HEK293 (cell line): ENCODE measurements around the gene SNRNP27.

Source experiments
- CTCF ChIA-PET: fragments of 350-600 bp; formaldehyde crosslinking; extraction: SDS; loops from one replicate; lab custom pipeline; 2021; ENCODE audit warnings: antibody characterized with exemption; lab: Yijun Ruan, JAX
- POLR2A ChIA-PET: fragments of 300-600 bp; formaldehyde crosslinking; extraction: SDS; loops from one replicate; lab custom pipeline; 2020; ENCODE audit warnings: antibody characterized with exemption, inconsistent platforms; lab: Yijun Ruan, JAX
- H3K27ac ChIP-seq: fragments of 200-500 bp; sonication (Bioruptor generic); 2 replicates; pipeline ENCODE4 v1.5.1; 2014; ENCODE audit warnings: low read depth, low read length, control low read depth, inconsistent platforms; ENCODE audit errors: extremely low read depth
- H3K36me3 ChIP-seq, 2 experiments: fragments of 200-500 bp in 1 of 2; sonication (Bioruptor generic) in 1 of 2; 1 replicate in 1 of 2; 2 replicates in 1 of 2; pipeline ENCODE4 v1.5.1; 2014 to 2017; ENCODE audit warnings: inconsistent platforms in 2 of 2, low read length in 2 of 2; ENCODE audit not compliant: control insufficient read depth in 2 of 2, insufficient read depth in 1 of 2
- H3K4me1 ChIP-seq: fragments of 200-500 bp; sonication (Bioruptor generic); 2 replicates; pipeline ENCODE4 v1.5.1; 2014; ENCODE audit warnings: mild to moderate bottlenecking, low read length, inconsistent platforms; ENCODE audit not compliant: control insufficient read depth, insufficient read depth
- H3K4me3 ChIP-seq: 2 replicates; pipeline ENCODE4 v1.5.1; 2011; ENCODE audit warnings: low read depth, mild to moderate bottlenecking, control low read depth, low read length, moderate library complexity
- H3K9me3 ChIP-seq: fragments of 200-500 bp; sonication (Bioruptor generic); 2 replicates; pipeline ENCODE4 v1.5.1; 2014; ENCODE audit warnings: low read depth, low read length, inconsistent platforms; ENCODE audit not compliant: control insufficient read depth, insufficient read depth
- BCL11B ChIP-seq: fragments of 450-650 bp; formaldehyde crosslinking; IDR thresholded peaks from 2 replicates; pipeline ENCODE4 v1.5.1; 2016; ENCODE audit warnings: low read depth, missing biosample characterization, missing genetic modification characterization
- ELK4 ChIP-seq: IDR thresholded peaks from 2 replicates; pipeline ENCODE4 v1.6.1; 2011; ENCODE audit warnings: mild to moderate bottlenecking, low read depth, low read length, borderline replicate concordance
- HOXC10 ChIP-seq: sonication (generic); formaldehyde crosslinking; IDR thresholded peaks from 2 replicates; pipeline ENCODE4 v1.8.1; 2023; ENCODE audit warnings: mild to moderate bottlenecking, missing genetic modification reagents
- KLF8 ChIP-seq: fragments of 450-650 bp; formaldehyde crosslinking; IDR thresholded peaks from 2 replicates; pipeline ENCODE4 v1.5.1; 2016; ENCODE audit warnings: missing biosample characterization, missing genetic modification characterization
- MZF1 ChIP-seq: fragments of 450-650 bp; formaldehyde crosslinking; IDR thresholded peaks from 2 replicates; pipeline ENCODE4 v1.5.1; 2017; ENCODE audit warnings: missing biosample characterization, missing genetic modification characterization, borderline replicate concordance
- OVOL3 ChIP-seq: fragments of 450-650 bp; formaldehyde crosslinking; IDR thresholded peaks from 2 replicates; pipeline ENCODE4 v1.5.1; 2016; ENCODE audit warnings: missing biosample characterization, missing genetic modification characterization
- SETDB1 ChIP-seq: IDR thresholded peaks from one replicate; pipeline ENCODE4 v1.6.1; 2017; ENCODE audit warnings: mild to moderate bottlenecking, low read length, moderate library complexity, mixed read lengths; ENCODE audit not compliant: insufficient read length
- ZNF10 ChIP-seq: fragments of 450-650 bp; formaldehyde crosslinking; IDR thresholded peaks from 2 replicates; pipeline ENCODE4 v1.5.1; 2017; ENCODE audit warnings: missing biosample characterization, missing genetic modification characterization
- ZNF114 ChIP-seq: fragments of 450-650 bp; formaldehyde crosslinking; IDR thresholded peaks from 2 replicates; pipeline ENCODE4 v1.5.0; 2017; ENCODE audit warnings: missing biosample characterization, missing genetic modification characterization
- ZNF146 ChIP-seq: fragments of 450-650 bp; formaldehyde crosslinking; IDR thresholded peaks from 2 replicates; pipeline ENCODE4 v1.5.1; 2016; ENCODE audit warnings: missing biosample characterization, missing genetic modification characterization
- ZNF16 ChIP-seq: fragments of 450-650 bp; formaldehyde crosslinking; IDR thresholded peaks from 2 replicates; pipeline ENCODE4 v1.5.1; 2016; ENCODE audit warnings: low read depth, missing biosample characterization, missing genetic modification characterization
- ZNF248 ChIP-seq: fragments of 450-650 bp; formaldehyde crosslinking; IDR thresholded peaks from 2 replicates; pipeline ENCODE4 v1.5.1; 2017; ENCODE audit warnings: missing biosample characterization, missing genetic modification characterization
- ZNF266 ChIP-seq: fragments of 450-650 bp; formaldehyde crosslinking; IDR thresholded peaks from 2 replicates; pipeline ENCODE4 v1.5.1; 2016; ENCODE audit warnings: missing biosample characterization, missing genetic modification characterization, low read depth
- ZNF416 ChIP-seq: fragments of 450-650 bp; formaldehyde crosslinking; IDR thresholded peaks from 2 replicates; pipeline ENCODE4 v1.5.1; 2016; ENCODE audit warnings: missing biosample characterization, missing genetic modification characterization
- ZNF658 ChIP-seq: fragments of 450-650 bp; formaldehyde crosslinking; IDR thresholded peaks from 2 replicates; pipeline ENCODE4; 2016; ENCODE audit warnings: missing biosample characterization, missing genetic modification characterization
- ZNF660 ChIP-seq: fragments of 450-650 bp; IDR thresholded peaks from 2 replicates; pipeline ENCODE4 v1.5.1; 2018; ENCODE audit warnings: missing biosample characterization, mild to moderate bottlenecking, missing genetic modification characterization
- ZNF707 ChIP-seq: fragments of 450-650 bp; formaldehyde crosslinking; IDR thresholded peaks from 2 replicates; pipeline ENCODE4 v1.5.1; 2016; ENCODE audit warnings: missing biosample characterization, missing genetic modification characterization
- ZNF747 ChIP-seq: fragments of 450-650 bp; formaldehyde crosslinking; IDR thresholded peaks from 2 replicates; pipeline ENCODE4 v1.5.1; 2016; ENCODE audit warnings: missing biosample characterization, missing genetic modification characterization
- ZNF76 ChIP-seq: fragments of 450-650 bp; formaldehyde crosslinking; IDR thresholded peaks from 2 replicates; pipeline ENCODE4; 2016; ENCODE audit warnings: low read depth, missing biosample characterization, missing genetic modification characterization, borderline replicate concordance
- ZNF776 ChIP-seq: fragments of 450-650 bp; formaldehyde crosslinking; IDR thresholded peaks from 2 replicates; pipeline ENCODE4 v1.5.0; 2017; ENCODE audit warnings: missing biosample characterization, missing genetic modification characterization, borderline replicate concordance
- TF ChIP-seq, protein P1 (sequence below): fragments of 450-650 bp; formaldehyde crosslinking; IDR thresholded peaks from 2 replicates; pipeline ENCODE4 v1.5.1; 2016; ENCODE audit warnings: missing biosample characterization, missing genetic modification characterization
- TF ChIP-seq, protein P2 (sequence below): fragments of 450-650 bp; formaldehyde crosslinking; IDR thresholded peaks from 2 replicates; pipeline ENCODE4 v1.5.1; 2016; ENCODE audit warnings: missing biosample characterization, missing genetic modification characterization, borderline replicate concordance
- TF ChIP-seq, protein P3 (sequence below): fragments of 450-650 bp; IDR thresholded peaks from 2 replicates; pipeline ENCODE4 v1.5.1; 2018; ENCODE audit warnings: missing biosample characterization, missing genetic modification characterization

Gene SNRNP27

GRCh38 chr2:69943843-69944525 is 50.2 kb downstream of the SNRNP27 start (continued):
- TF ChIP-seq, protein P1, sequence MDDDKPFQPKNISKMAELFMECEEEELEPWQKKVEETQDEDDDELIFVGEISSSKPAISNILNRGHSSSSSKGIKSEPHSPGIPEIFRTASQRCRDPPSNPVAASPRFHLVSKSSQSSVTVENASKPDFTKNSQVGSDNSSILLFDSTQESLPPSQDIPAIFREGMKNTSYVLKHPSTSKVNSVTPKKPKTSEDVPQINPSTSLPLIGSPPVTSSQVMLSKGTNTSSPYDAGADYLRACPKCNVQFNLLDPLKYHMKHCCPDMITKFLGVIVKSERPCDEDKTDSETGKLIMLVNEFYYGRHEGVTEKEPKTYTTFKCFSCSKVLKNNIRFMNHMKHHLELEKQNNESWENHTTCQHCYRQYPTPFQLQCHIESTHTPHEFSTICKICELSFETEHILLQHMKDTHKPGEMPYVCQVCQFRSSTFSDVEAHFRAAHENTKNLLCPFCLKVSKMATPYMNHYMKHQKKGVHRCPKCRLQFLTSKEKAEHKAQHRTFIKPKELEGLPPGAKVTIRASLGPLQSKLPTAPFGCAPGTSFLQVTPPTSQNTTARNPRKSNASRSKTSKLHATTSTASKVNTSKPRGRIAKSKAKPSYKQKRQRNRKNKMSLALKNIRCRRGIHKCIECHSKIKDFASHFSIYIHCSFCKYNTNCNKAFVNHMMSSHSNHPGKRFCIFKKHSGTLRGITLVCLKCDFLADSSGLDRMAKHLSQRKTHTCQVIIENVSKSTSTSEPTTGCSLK, result no peak
- TF ChIP-seq ELK4 (no peak), HOXC10 (CRISPR knock-in tag) (no peak), ZNF16 (tag by site-specific recombination) (no peak), ZNF416 (tag by site-specific recombination) (no peak), ZNF660 (no peak)
- TF ChIP-seq, all 188 proteins: peak for 0

DNA sequence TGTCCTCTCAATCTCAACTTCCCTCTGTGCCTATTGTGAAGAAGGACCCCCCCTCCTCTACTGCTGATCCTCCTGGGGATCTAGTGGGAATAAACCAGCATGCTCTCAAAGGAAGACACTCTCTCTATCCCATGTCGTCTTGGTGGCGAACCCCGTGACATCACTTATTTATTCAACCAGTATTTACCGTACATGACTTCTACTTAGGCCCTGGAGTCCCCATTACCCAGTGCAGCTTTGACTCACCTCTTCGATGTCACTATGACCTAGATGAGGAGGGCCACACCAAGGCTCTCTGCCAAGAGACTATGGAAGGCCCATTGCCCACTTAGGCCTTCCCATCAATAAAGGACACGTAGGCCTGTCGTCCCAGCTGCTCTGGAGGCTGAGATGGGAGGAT is 51.0 kb downstream of the SNRNP27 start:
- TF ChIP-seq ZNF658 (tag by site-specific recombination) (no peak), ZNF747 (tag by site-specific recombination) (no peak), ZNF248 (tag by site-specific recombination) (no peak), ZNF114 (no peak), BCL11B (tag by site-specific recombination) (no peak), SETDB1 (no peak), KLF8 (tag by site-specific recombination) (no peak), ZNF146 (tag by site-specific recombination) (no peak), OVOL3 (tag by site-specific recombination) (no peak)
- TF ChIP-seq, protein P2, sequence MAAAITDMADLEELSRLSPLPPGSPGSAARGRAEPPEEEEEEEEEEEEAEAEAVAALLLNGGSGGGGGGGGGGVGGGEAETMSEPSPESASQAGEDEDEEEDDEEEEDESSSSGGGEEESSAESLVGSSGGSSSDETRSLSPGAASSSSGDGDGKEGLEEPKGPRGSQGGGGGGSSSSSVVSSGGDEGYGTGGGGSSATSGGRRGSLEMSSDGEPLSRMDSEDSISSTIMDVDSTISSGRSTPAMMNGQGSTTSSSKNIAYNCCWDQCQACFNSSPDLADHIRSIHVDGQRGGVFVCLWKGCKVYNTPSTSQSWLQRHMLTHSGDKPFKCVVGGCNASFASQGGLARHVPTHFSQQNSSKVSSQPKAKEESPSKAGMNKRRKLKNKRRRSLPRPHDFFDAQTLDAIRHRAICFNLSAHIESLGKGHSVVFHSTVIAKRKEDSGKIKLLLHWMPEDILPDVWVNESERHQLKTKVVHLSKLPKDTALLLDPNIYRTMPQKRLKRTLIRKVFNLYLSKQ, result no peak
- peaks cover 4 to 16% of the 10 kb centered on the region in 2 experiments; a peak in 2 of 3 replicates for H3K36me3 ChIP-seq
- no peak overlapping the region for H3K27ac ChIP-seq
- no peaks in the 10 kb centered on the region for H3K4me1 ChIP-seq
- ChIA-PET CTCF (interaction anchor here (1.1 kb wide), 1 partner anchor 126 kb away, joined by 3 read pairs; no protein-coding TSS in a partner anchor), POLR2A (no interaction called here)
- no peak overlapping the region for H3K4me3 ChIP-seq
- no peaks in the 10 kb centered on the region for H3K9me3 ChIP-seq

GRCh38 chr2:69945441-69945840 is 51.7 kb downstream of the SNRNP27 start:
- TF ChIP-seq ZNF10 (tag by site-specific recombination) (no peak), ZNF707 (tag by site-specific recombination) (no peak), ZNF76 (tag by site-specific recombination) (no peak), ZNF776 (tag by site-specific recombination) (no peak), MZF1 (tag by site-specific recombination) (no peak), KLF8 (tag by site-specific recombination) (no peak), ZNF146 (tag by site-specific recombination) (no peak), ZNF266 (tag by site-specific recombination) (no peak)
- TF ChIP-seq, protein P3, sequence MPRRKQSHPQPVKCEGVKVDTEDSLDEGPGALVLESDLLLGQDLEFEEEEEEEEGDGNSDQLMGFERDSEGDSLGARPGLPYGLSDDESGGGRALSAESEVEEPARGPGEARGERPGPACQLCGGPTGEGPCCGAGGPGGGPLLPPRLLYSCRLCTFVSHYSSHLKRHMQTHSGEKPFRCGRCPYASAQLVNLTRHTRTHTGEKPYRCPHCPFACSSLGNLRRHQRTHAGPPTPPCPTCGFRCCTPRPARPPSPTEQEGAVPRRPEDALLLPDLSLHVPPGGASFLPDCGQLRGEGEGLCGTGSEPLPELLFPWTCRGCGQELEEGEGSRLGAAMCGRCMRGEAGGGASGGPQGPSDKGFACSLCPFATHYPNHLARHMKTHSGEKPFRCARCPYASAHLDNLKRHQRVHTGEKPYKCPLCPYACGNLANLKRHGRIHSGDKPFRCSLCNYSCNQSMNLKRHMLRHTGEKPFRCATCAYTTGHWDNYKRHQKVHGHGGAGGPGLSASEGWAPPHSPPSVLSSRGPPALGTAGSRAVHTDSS (tag by site-specific recombination), result no peak
- TF ChIP-seq, protein P2, result no peak
- Histone ChIP-seq H3K4me3 (no peak overlapping the region), H3K9me3 (no peaks in the 10 kb centered on the region), H3K27ac (no peak overlapping the region), H3K36me3 (peaks cover 0 to 12% of the 10 kb centered on the region in 2 experiments; a peak in 1 of 3 replicates), H3K4me1 (no peaks in the 10 kb centered on the region)
- CTCF ChIA-PET, result interaction anchor here (0.6 kb wide), 1 partner anchor 37 kb away, joined by 3 read pairs; no protein-coding TSS in a partner anchor
- POLR2A ChIA-PET, result no interaction called here
